Keratinocyte (primary cell): ENCODE results near the gene ELL.

ENCODE experiments used
- CTCF ChIP-seq, 3 experiments: IDR thresholded peaks in 1 of 3; conservative IDR thresholded peaks in 1 of 3; optimal IDR thresholded peaks in 1 of 3; 2 replicates in 2 of 3; 3 replicates in 1 of 3; pipeline versions ENCODE3 to v1.5.1; 2011; ENCODE audit warnings: low read length in 3 of 3, mild to moderate bottlenecking in 3 of 3, moderate library complexity in 2 of 3, control low read depth in 1 of 3, inconsistent platforms in 1 of 3; ENCODE audit not compliant: insufficient read depth in 2 of 3; ENCODE audit errors: extremely low read depth in 1 of 3
- EZH2 ChIP-seq: IDR thresholded peaks from one replicate; pipeline ENCODE4 v1.6.1; 2012; ENCODE audit warnings: inconsistent platforms, mild to moderate bottlenecking, low read length, moderate library complexity

- TF ChIP-seq EZH2 (no peak), CTCF (optimal IDR thresholded peaks at IDR 0.05 in 1 of 3, IDR thresholded peaks at IDR 0.05 in 1 of 3, conservative IDR thresholded peaks at IDR 0.05 in 1 of 3; ENCODE audit: extremely low read depth in 1 of 3, insufficient read depth in 2 of 3, low read length in 3 of 3) (no peak)
Observed at GRCh38 chr19:18536475-18536874, 14.6 kb upstream of the ELL start.
